Measurements from ENCODE around the gene HNRNPDL.

GRCh38 chr4:82403725-82404124 lies 26.5 kb downstream of the HNRNPDL start:
- TF ChIP-seq EZH2 (IDR thresholded peaks at IDR 0.05; ENCODE audit: borderline replicate concordance, insufficient read depth, low read depth, low read length, poor library complexity, severe bottlenecking) = no peak
- no peak for TF ChIP-seq CTCF (IDR thresholded peaks at IDR 0.05)

Data from B cell (primary cell).